CD14-positive monocyte (primary cell): Measurements from ENCODE around the gene SH3BP4. TPM values are rescaled to one million over a fixed set of nuclear protein-coding genes. Genes with fewer than 3 reads are reported as not detected.

Experiments used
- DNase-seq, 3 donors: peaks; one replicate each; pipeline ENCODE4 v3.0.0-alpha.2; 2011 to 2022
- H2AFZ ChIP-seq: 2 replicates; pipeline ENCODE4 v1.6.0; 2012; ENCODE audit warnings: mild to moderate bottlenecking, low read depth, low read length, inconsistent platforms; ENCODE audit not compliant: insufficient read depth, poor library complexity, severe bottlenecking
- H3K27ac ChIP-seq, 2 donors: 1 replicate in 1 of 2; 2 replicates in 1 of 2; pipeline ENCODE4 v1.5.1; 2012 to 2013; ENCODE audit warnings: low read length in 2 of 2, control low read depth in 1 of 2, inconsistent platforms in 1 of 2, low read depth in 1 of 2, mild to moderate bottlenecking in 1 of 2
- H3K27me3 ChIP-seq, 2 donors: one replicate each; pipeline versions ENCODE4 v1.6.0 to v1.6.1; 2011 to 2013; ENCODE audit warnings: low read length in 2 of 2; ENCODE audit not compliant: control insufficient read depth in 2 of 2, insufficient read depth in 2 of 2
- H3K36me3 ChIP-seq, 2 donors: replicated peaks in 1 of 2; 1 replicate in 1 of 2; 2 replicates in 1 of 2; pipeline versions ENCODE4 v1.5.1 to v1.6.1; 2012 to 2013; ENCODE audit warnings: low read length in 2 of 2, control low read depth in 1 of 2, inconsistent platforms in 1 of 2, mild to moderate bottlenecking in 1 of 2; ENCODE audit not compliant: insufficient read depth in 2 of 2, control insufficient read depth in 1 of 2
- H3K4me1 ChIP-seq, 2 donors: 1 replicate in 1 of 2; 2 replicates in 1 of 2; pipeline versions ENCODE4 v1.5.1 to v1.6.1; 2012 to 2013; ENCODE audit warnings: low read length in 2 of 2, control low read depth in 1 of 2, inconsistent platforms in 1 of 2, mild to moderate bottlenecking in 1 of 2, moderate library complexity in 1 of 2; ENCODE audit not compliant: insufficient read depth in 2 of 2, control insufficient read depth in 1 of 2
- H3K4me2 ChIP-seq: replicated peaks from 2 replicates; pipeline ENCODE3; 2012; ENCODE audit warnings: low read length, moderate library complexity, mild to moderate bottlenecking; ENCODE audit not compliant: poor library complexity, severe bottlenecking; ENCODE audit errors: extremely low read depth
- H3K4me3 ChIP-seq, 3 experiments: fragments of 200-600 bp in 1 of 3; sonication (generic) in 1 of 3; replicated peaks in 1 of 3; 1 replicate in 2 of 3; 2 replicates in 1 of 3; pipeline ENCODE4 v1.5.1; 2011 to 2013; ENCODE audit warnings: low read length in 3 of 3, mild to moderate bottlenecking in 3 of 3, control low read depth in 2 of 3, low read depth in 2 of 3, inconsistent platforms in 1 of 3, moderate library complexity in 1 of 3
- H3K79me2 ChIP-seq: 2 replicates; pipeline ENCODE4 v1.6.0; 2012; ENCODE audit warnings: mild to moderate bottlenecking, control low read depth, inconsistent platforms, low read length, moderate library complexity; ENCODE audit not compliant: insufficient read depth
- H3K9ac ChIP-seq: 2 replicates; pipeline ENCODE4 v1.6.0; 2017; ENCODE audit warnings: low read length, mild to moderate bottlenecking; ENCODE audit not compliant: insufficient read depth, poor library complexity, severe bottlenecking
- H3K9me3 ChIP-seq, 2 donors: replicated peaks in 1 of 2; 1 replicate in 1 of 2; 2 replicates in 1 of 2; pipeline versions ENCODE4 v1.5.1 to v1.6.1; 2012 to 2013; ENCODE audit warnings: low read length in 2 of 2, control low read depth in 1 of 2; ENCODE audit not compliant: control insufficient read depth in 1 of 2, insufficient read depth in 1 of 2
- H4K20me1 ChIP-seq: 2 replicates; pipeline ENCODE4 v1.6.0; 2012; ENCODE audit warnings: mild to moderate bottlenecking, low read length, control low read depth, moderate library complexity; ENCODE audit not compliant: insufficient read depth
- H3K27ac Mint-ChIP-seq, 7 donors: one replicate each; pipeline ENCODE4 v1.8.0; 2020; ENCODE audit warnings: mild to moderate bottlenecking in 7 of 7, mixed read lengths in 7 of 7, moderate library complexity in 6 of 7, inconsistent platforms in 2 of 7
- H3K27me3 Mint-ChIP-seq, 3 donors: one replicate each; pipeline ENCODE4 v1.8.0; 2021 to 2022; ENCODE audit warnings: low read depth in 3 of 3, mild to moderate bottlenecking in 3 of 3, mixed read lengths in 3 of 3, moderate library complexity in 3 of 3, inconsistent platforms in 1 of 3
- H3K36me3 Mint-ChIP-seq, 2 donors: one replicate each; pipeline ENCODE4 v1.8.0; 2020; ENCODE audit warnings: mixed read lengths in 2 of 2, inconsistent platforms in 1 of 2, mild to moderate bottlenecking in 1 of 2
- H3K4me1 Mint-ChIP-seq: one replicate; pipeline ENCODE4 v1.8.0; 2020; ENCODE audit warnings: mild to moderate bottlenecking, mixed read lengths
- H3K4me3 Mint-ChIP-seq, 2 donors: one replicate each; pipeline ENCODE4 v1.8.0; 2020; ENCODE audit warnings: mild to moderate bottlenecking in 2 of 2, mixed read lengths in 2 of 2, moderate library complexity in 1 of 2
- H3K9me3 Mint-ChIP-seq, 7 donors: one replicate each; pipeline ENCODE4 v1.8.0; 2020 to 2022; ENCODE audit warnings: mixed read lengths in 7 of 7, mild to moderate bottlenecking in 6 of 7, moderate library complexity in 6 of 7, inconsistent platforms in 2 of 7
- WGBS: methylation state at CpG from one replicate; pipeline ENCODE4 v1.1.5; 2013; ENCODE audit warnings: missing lambda C conversion rate; ENCODE audit not compliant: insufficient coverage; 5-methylcytosine and 5-hydroxymethylcytosine counted together
- intact Hi-C, 2 donors: fragments of 100-400 bp; cut with micrococcal nuclease; formaldehyde crosslinking; loops; one replicate each; pipeline versions ENCODE4 v1.15.0 to v1.15.1; 2023
- polyA plus RNA-seq, 3 donors: library from polyadenylated mRNA; depleted of rRNA in 1 of 3; unstranded in 2 of 3; stranded (reverse) in 1 of 3; fragments of 300-500 nt in 2 of 3; fragments of >200 nt in 1 of 3; fragmentation: Illumina TruSeq in 2 of 3; gene quantifications; 1 replicate in 2 of 3; 2 replicates in 1 of 3; pipeline ENCODE4 v1.2.3, GENCODE V29; 2012 to 2021
- TF ChIP-seq, protein P1 (sequence below): fragments of 200-600 bp; IDR thresholded peaks from one replicate; pipeline ENCODE4 v1.8.0; 2022; ENCODE audit warnings: antibody characterized with exemption, mild to moderate bottlenecking

The SH3BP4 gene
- polyA plus RNA-seq, 3 donors, result 0.66 to 1.6 (median 1.3) TPM

DNA sequence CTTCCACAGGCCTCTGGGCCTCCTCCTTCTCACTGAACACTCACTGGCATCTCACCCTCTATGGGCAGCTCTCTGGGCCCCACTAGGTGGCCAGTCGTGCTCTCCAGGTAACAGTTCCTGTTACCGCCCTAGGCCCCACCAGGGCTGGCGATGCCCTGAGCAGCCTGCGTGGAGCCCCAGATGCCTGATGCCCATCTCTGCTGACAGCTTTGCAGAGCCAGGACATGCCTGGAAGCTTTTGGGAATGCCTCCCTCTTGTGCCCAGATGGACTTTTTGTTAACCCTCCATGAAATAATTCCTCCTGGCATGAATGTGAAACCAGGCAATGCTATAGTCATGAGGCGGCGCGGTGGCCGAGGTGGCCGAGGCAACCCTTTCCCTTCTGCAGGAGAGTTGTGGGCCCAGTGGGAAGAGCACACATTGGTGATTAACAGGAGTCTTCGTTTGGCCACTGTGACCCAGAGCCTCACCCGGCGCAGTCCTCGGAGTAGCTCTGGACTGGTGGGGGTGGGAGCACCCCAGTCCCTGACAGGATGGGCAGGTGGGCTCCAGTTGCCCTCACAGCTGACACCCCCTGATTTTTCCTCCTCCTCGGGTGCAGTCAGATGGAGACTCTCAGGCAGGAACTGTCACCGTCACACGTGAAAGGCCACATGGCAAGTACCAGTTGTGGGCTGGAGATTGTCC lies 80.0 kb downstream of the SH3BP4 start:
- Histone ChIP-seq H3K4me3 (no peak overlapping the region), H3K9me3 (no peaks in the 10 kb centered on the region), H3K27ac (no peak overlapping the region), H3K9ac (no peak overlapping the region), H4K20me1 (no peaks in the 10 kb centered on the region), H3K4me2 (no peak overlapping the region), H3K4me1 (no peaks in the 10 kb centered on the region), H3K36me3 (no peaks in the 10 kb centered on the region), H3K79me2 (no peaks in the 10 kb centered on the region), H3K27me3 (no peaks in the 10 kb centered on the region), H2AFZ (no peak overlapping the region)
- TF ChIP-seq, protein P1, sequence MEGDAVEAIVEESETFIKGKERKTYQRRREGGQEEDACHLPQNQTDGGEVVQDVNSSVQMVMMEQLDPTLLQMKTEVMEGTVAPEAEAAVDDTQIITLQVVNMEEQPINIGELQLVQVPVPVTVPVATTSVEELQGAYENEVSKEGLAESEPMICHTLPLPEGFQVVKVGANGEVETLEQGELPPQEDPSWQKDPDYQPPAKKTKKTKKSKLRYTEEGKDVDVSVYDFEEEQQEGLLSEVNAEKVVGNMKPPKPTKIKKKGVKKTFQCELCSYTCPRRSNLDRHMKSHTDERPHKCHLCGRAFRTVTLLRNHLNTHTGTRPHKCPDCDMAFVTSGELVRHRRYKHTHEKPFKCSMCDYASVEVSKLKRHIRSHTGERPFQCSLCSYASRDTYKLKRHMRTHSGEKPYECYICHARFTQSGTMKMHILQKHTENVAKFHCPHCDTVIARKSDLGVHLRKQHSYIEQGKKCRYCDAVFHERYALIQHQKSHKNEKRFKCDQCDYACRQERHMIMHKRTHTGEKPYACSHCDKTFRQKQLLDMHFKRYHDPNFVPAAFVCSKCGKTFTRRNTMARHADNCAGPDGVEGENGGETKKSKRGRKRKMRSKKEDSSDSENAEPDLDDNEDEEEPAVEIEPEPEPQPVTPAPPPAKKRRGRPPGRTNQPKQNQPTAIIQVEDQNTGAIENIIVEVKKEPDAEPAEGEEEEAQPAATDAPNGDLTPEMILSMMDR, result no peak
- Mint-ChIP-seq H3K4me1 (no peaks in the 10 kb centered on the region), H3K27ac (no peak overlapping the region), H3K36me3 (no peaks in the 10 kb centered on the region), H3K27me3 (peaks cover 2 to 8% (median 2%) of the 10 kb centered on the region in 3 donors), H3K4me3 (no peak overlapping the region), H3K9me3 (peaks cover 0 to 5% (median 0%) of the 10 kb centered on the region in 7 donors)
- intact Hi-C loops, result no loop called here
- DNase-seq, result no peak
- WGBS, result 92% methylated on average over 14 of the region's 16 CpGs

DNA sequence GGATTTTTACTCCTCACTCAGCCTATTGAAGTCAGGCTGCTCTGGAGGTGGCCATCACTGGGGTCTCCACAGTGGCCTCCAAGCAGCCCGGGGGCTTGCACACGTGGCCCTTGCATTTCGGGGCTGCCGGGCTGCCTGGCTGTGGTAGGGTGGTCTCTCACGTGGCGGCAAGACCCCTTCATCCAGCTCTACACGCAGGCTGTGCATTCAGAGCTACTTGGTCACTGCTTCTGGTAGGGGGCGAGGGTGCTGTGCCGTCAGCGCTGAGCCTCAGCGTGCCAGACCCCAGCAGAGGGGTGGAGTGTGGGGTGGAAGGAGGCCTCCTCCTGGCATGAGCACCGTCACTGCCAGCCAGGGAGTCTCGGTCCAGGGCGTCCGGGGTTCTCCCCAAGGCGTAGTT lies 80.6 kb downstream of the SH3BP4 start:
- Histone ChIP-seq H4K20me1 (no peaks in the 10 kb centered on the region), H3K9ac (no peak overlapping the region), H3K27ac (no peak overlapping the region), H3K27me3 (no peaks in the 10 kb centered on the region), H3K9me3 (no peaks in the 10 kb centered on the region), H3K79me2 (no peaks in the 10 kb centered on the region), H3K36me3 (no peaks in the 10 kb centered on the region), H3K4me3 (no peak overlapping the region), H3K4me2 (no peak overlapping the region), H2AFZ (no peak overlapping the region), H3K4me1 (no peaks in the 10 kb centered on the region)
- H3K9me3 Mint-ChIP-seq, result peaks cover 0 to 5% (median 0%) of the 10 kb centered on the region in 7 donors
- no peaks in the 10 kb centered on the region for H3K36me3 Mint-ChIP-seq
- no peak overlapping the region for H3K4me3 Mint-ChIP-seq
- peaks cover 2 to 8% (median 2%) of the 10 kb centered on the region in 3 donors for H3K27me3 Mint-ChIP-seq
- WGBS, result 96% methylated on average over 9 of the region's 16 CpGs
- no peaks in the 10 kb centered on the region for H3K4me1 Mint-ChIP-seq
- intact Hi-C loops, result no loop called here
- no peak for DNase-seq
- H3K27ac Mint-ChIP-seq, result no peak overlapping the region
- TF ChIP-seq, protein P1, result no peak
